WTC11 (cell line): ENCODE measurements around the gene FLYWCH2. TPM values are rescaled to one million over a fixed set of nuclear protein-coding genes. Genes with fewer than 3 reads are reported as not detected.
A peak's percentile ranks its signal among the peaks of the same experiment; 100 is the strongest.

Experiments used
- CBFB ChIP-seq: sonication (generic); formaldehyde crosslinking; IDR thresholded peaks from 2 replicates; pipeline ENCODE4 v1.8.1; 2022; ENCODE audit warnings: mild to moderate bottlenecking, low read depth, missing genetic modification reagents
- CTCF ChIP-seq: fragments of 200-600 bp; IDR thresholded peaks from 2 replicates; pipeline ENCODE4 v1.8.0; 2022; ENCODE audit warnings: antibody characterized with exemption
- E2F4 ChIP-seq: sonication (generic); formaldehyde crosslinking; IDR thresholded peaks from 2 replicates; pipeline ENCODE4 v1.8.1; 2022; ENCODE audit warnings: low read depth, mild to moderate bottlenecking, moderate library complexity, missing genetic modification reagents, borderline replicate concordance
- ERG ChIP-seq: fragments of 250-450 bp; sonication (Bioruptor Pico); IDR thresholded peaks from 2 replicates; pipeline ENCODE4 v1.8.0; 2021; ENCODE audit warnings: mild to moderate bottlenecking
- FOXP1 ChIP-seq: sonication (generic); formaldehyde crosslinking; IDR thresholded peaks from 2 replicates; pipeline ENCODE4 v1.8.0; 2022; ENCODE audit warnings: missing genetic modification reagents, mild to moderate bottlenecking, moderate library complexity, borderline replicate concordance
- FOXP4 ChIP-seq: sonication (generic); formaldehyde crosslinking; IDR thresholded peaks from 2 replicates; pipeline ENCODE4 v1.8.0; 2022; ENCODE audit warnings: mild to moderate bottlenecking, missing genetic modification reagents
- HMGA2 ChIP-seq: fragments of 250-450 bp; sonication (Bioruptor Pico); IDR thresholded peaks from 2 replicates; pipeline ENCODE4 v1.4.0; 2021; ENCODE audit warnings: mild to moderate bottlenecking, moderate library complexity
- IRF2 ChIP-seq: sonication (generic); formaldehyde crosslinking; IDR thresholded peaks from 2 replicates; pipeline ENCODE4 v1.8.0; 2022; ENCODE audit warnings: low read depth, missing genetic modification reagents, borderline replicate concordance
- JAZF1 ChIP-seq: fragments of 250-450 bp; sonication (Bioruptor Pico); IDR thresholded peaks from 2 replicates; pipeline ENCODE4 v1.9.0; 2021; ENCODE audit warnings: moderate library complexity, mild to moderate bottlenecking, inconsistent platforms
- JUN ChIP-seq: sonication (generic); formaldehyde crosslinking; IDR thresholded peaks from 2 replicates; pipeline ENCODE4 v1.8.0; 2023; ENCODE audit warnings: mild to moderate bottlenecking, missing genetic modification reagents
- NFYB ChIP-seq: sonication (generic); formaldehyde crosslinking; conservative IDR thresholded peaks from 2 replicates; pipeline ENCODE4 v1.8.0; 2022; ENCODE audit warnings: low read depth, missing genetic modification reagents
- NR3C1 ChIP-seq: sonication (generic); formaldehyde crosslinking; conservative IDR thresholded peaks from 2 replicates; pipeline ENCODE4 v1.8.1; 2023; ENCODE audit warnings: low read depth, mild to moderate bottlenecking, missing genetic modification reagents
- OVOL2 ChIP-seq: fragments of 250-450 bp; sonication (Bioruptor Pico); IDR thresholded peaks from 2 replicates; pipeline ENCODE4 v1.9.0; 2021; ENCODE audit warnings: mild to moderate bottlenecking, borderline replicate concordance
- PRDM15 ChIP-seq: sonication (generic); formaldehyde crosslinking; IDR thresholded peaks from 2 replicates; pipeline ENCODE4 v1.8.0; 2022; ENCODE audit warnings: missing genetic modification reagents
- PRRX2 ChIP-seq: fragments of 250-450 bp; sonication (Bioruptor Pico); IDR thresholded peaks from 2 replicates; pipeline ENCODE4 v1.8.0; 2021; ENCODE audit warnings: mild to moderate bottlenecking
- SMAD3 ChIP-seq: sonication (generic); formaldehyde crosslinking; IDR thresholded peaks from 2 replicates; pipeline ENCODE4 v1.8.0; 2022; ENCODE audit warnings: missing genetic modification reagents, mild to moderate bottlenecking, borderline replicate concordance
- SMAD4 ChIP-seq: sonication (generic); formaldehyde crosslinking; IDR thresholded peaks from 2 replicates; pipeline ENCODE4 v1.8.0; 2022; ENCODE audit warnings: mild to moderate bottlenecking, missing genetic modification reagents
- TCF7 ChIP-seq: sonication (generic); formaldehyde crosslinking; IDR thresholded peaks from 2 replicates; pipeline ENCODE4 v1.8.0; 2022; ENCODE audit warnings: mild to moderate bottlenecking, low read depth, missing genetic modification reagents, moderate library complexity
- TEAD4 ChIP-seq: sonication (generic); formaldehyde crosslinking; IDR thresholded peaks from 2 replicates; pipeline ENCODE4 v1.8.0; 2022; ENCODE audit warnings: mild to moderate bottlenecking, missing genetic modification reagents
- USF1 ChIP-seq: sonication (generic); formaldehyde crosslinking; IDR thresholded peaks from 2 replicates; pipeline ENCODE4 v1.8.0; 2022; ENCODE audit warnings: mild to moderate bottlenecking, missing genetic modification reagents
- ZBTB43 ChIP-seq: sonication (generic); formaldehyde crosslinking; IDR thresholded peaks from 2 replicates; pipeline ENCODE4 v1.8.1; 2023; ENCODE audit warnings: mild to moderate bottlenecking, missing genetic modification reagents
- ZNF219 ChIP-seq: sonication (generic); formaldehyde crosslinking; IDR thresholded peaks from 2 replicates; pipeline ENCODE4 v1.8.0; 2023; ENCODE audit warnings: missing genetic modification reagents, mild to moderate bottlenecking, borderline replicate concordance
- ZNF232 ChIP-seq: sonication (generic); formaldehyde crosslinking; IDR thresholded peaks from 2 replicates; pipeline ENCODE4 v1.8.0; 2022; ENCODE audit warnings: mild to moderate bottlenecking, missing genetic modification reagents
- ZNF416 ChIP-seq: fragments of 250-450 bp; sonication (Bioruptor Pico); IDR thresholded peaks from 2 replicates; pipeline ENCODE4 v1.9.0; 2021; ENCODE audit warnings: mild to moderate bottlenecking, inconsistent platforms
- ZNF425 ChIP-seq: fragments of 250-450 bp; sonication (Bioruptor Pico); conservative IDR thresholded peaks from 2 replicates; pipeline ENCODE4 v1.9.0; 2021; ENCODE audit warnings: mild to moderate bottlenecking
- ZNF671 ChIP-seq: fragments of 250-450 bp; sonication (Bioruptor Pico); IDR thresholded peaks from 2 replicates; pipeline ENCODE4 v1.8.0; 2021; ENCODE audit warnings: mild to moderate bottlenecking
- total RNA-seq: library from RNA; stranded (reverse); gene quantifications from 3 replicates; pipeline ENCODE4 v1.2.3, GENCODE V29; 2021

Gene FLYWCH2
- total RNA-seq, 1 experiment from 2014 or later, result 20.7 TPM

- TF ChIP-seq ERG (no peak), USF1 (CRISPR knock-in tag) (no peak), IRF2 (CRISPR knock-in tag) (no peak), FOXP4 (CRISPR knock-in tag) (no peak), CBFB (CRISPR knock-in tag) (no peak), TCF7 (CRISPR knock-in tag) (peak; percentile 42; the same call in 1 of the 2 replicates), PRDM15 (CRISPR knock-in tag) (peak; percentile 7; the same call in 1 of the 2 replicates), ZNF671 (no peak), PRRX2 (CRISPR knock-in tag) (no peak), JAZF1 (no peak), SMAD3 (no peak), ZNF416 (CRISPR knock-in tag) (no peak), NR3C1 (CRISPR knock-in tag) (no peak), SMAD4 (CRISPR knock-in tag) (no peak), ZNF425 (CRISPR knock-in tag) (no peak), NFYB (CRISPR knock-in tag) (no peak), HMGA2 (CRISPR knock-in tag) (no peak), ZNF219 (CRISPR knock-in tag) (no peak), JUN (CRISPR knock-in tag) (no peak), CTCF (peak; percentile 83), FOXP1 (peak; percentile 52; the same call in 1 of the 2 replicates), ZBTB43 (CRISPR knock-in tag) (no peak), TEAD4 (no peak), ZNF232 (CRISPR knock-in tag) (no peak), E2F4 (CRISPR knock-in tag) (no peak), OVOL2 (CRISPR knock-in tag) (no peak)
These were observed 40.5 kb upstream of the FLYWCH2 start (continued) for GRCh38 chr16:2842340-2843000.
